Fibroblast of villous mesenchyme (primary cell): ENCODE data around the gene LUZP1. TPM values are rescaled to one million over a fixed set of nuclear protein-coding genes. Genes with fewer than 3 reads are reported as not detected.
A peak's percentile ranks its signal among the peaks of the same experiment; 100 is the strongest.

Experiments used
- DNase-seq: peaks from one replicate; pipeline ENCODE4 v3.0.0-alpha.2; 2010; ENCODE audit warnings: low read depth
- H3K4me3 ChIP-seq: 2 replicates; pipeline ENCODE4 v1.5.1; 2011; ENCODE audit warnings: low read depth, mild to moderate bottlenecking, low read length
- CTCF ChIP-seq: IDR thresholded peaks from 2 replicates; pipeline ENCODE4 v1.5.1; 2012; ENCODE audit warnings: low read depth, mild to moderate bottlenecking, low read length; ENCODE audit not compliant: insufficient read depth
- total RNA-seq: library from RNA; depleted of rRNA; stranded (reverse); fragments of >200 nt; gene quantifications from 2 replicates; pipeline ENCODE4 v1.2.3, GENCODE V29; 2012

The LUZP1 gene
- total RNA-seq, 1 donor, result 55.3 TPM

- no peak for TF ChIP-seq CTCF
- H3K4me3 ChIP-seq, result peak overlapping the region; percentile 58
- DNase-seq, result peak; percentile 87
Measured at GRCh38 chr1:23177438-23178380, 9.1 kb upstream of the LUZP1 start.

- DNase-seq, result no peak
- TF ChIP-seq CTCF, result no peak
- peak overlapping the region; percentile 58 for H3K4me3 ChIP-seq
Measured at GRCh38 chr1:23177031-23177430, 8.4 kb upstream of the LUZP1 start.

GRCh38 chr1:23174426-23175110 lies 5.9 kb upstream of the LUZP1 start:
- TF ChIP-seq CTCF, result no peak
- no peak overlapping the region for H3K4me3 ChIP-seq
- DNase-seq, result no peak

GRCh38 chr1:23171181-23171755 lies 2.6 kb upstream of the LUZP1 start:
- TF ChIP-seq CTCF, result no peak
- H3K4me3 ChIP-seq, result no peak overlapping the region
- DNase-seq, result no peak

- peak overlapping the region; percentile 95 for H3K4me3 ChIP-seq
- TF ChIP-seq CTCF, result no peak
- DNase-seq, result peak; percentile 95
Measured at GRCh38 chr1:23169727-23170335, 1.2 kb upstream of the LUZP1 start.

GRCh38 chr1:23169195-23169575 lies 529 bp upstream of the LUZP1 start:
- no peak for DNase-seq
- no peak for TF ChIP-seq CTCF
- peak overlapping the region; percentile 95 for H3K4me3 ChIP-seq
